HCT116 (cell line): ENCODE measurements around the gene GPANK1. TPM values are rescaled to one million over a fixed set of nuclear protein-coding genes. Genes with fewer than 3 reads are reported as not detected.

Experiments
- ATAC-seq: fragments of 200-7000 bp; cut with Tn5 transposase; 2 replicates; pipeline ENCODE4 v1.9.1; 2020; ENCODE audit warnings: mild to moderate bottlenecking, moderate library complexity
- BruUV-seq: library from RNA; stranded (reverse); fragments of 400-500 nt; replicated peaks from 2 replicates; lab custom pipeline; 2021; lab: Mats Ljungman, UMichigan
- CTCF ChIA-PET: fragments of 300-600 bp; sonication (Branson Sonifier 250); formaldehyde crosslinking; loops from one replicate; lab custom pipeline; 2021; ENCODE audit warnings: antibody characterized with exemption; lab: Charles Lee
- POLR2A ChIA-PET: fragments of 300-600, 350-600 bp; sonication (Branson Sonifier 250); formaldehyde crosslinking; loops from one replicate; lab custom pipeline; 2021; ENCODE audit warnings: antibody characterized with exemption; lab: Charles Lee
- RAD21 ChIA-PET, 2 experiments: fragments of 300-600 bp; sonication (Branson Sonifier 250); formaldehyde crosslinking; loops; one replicate each; lab custom pipeline; 2023; ENCODE audit warnings: low total read pairs in 2 of 2; ENCODE audit not compliant: uncharacterized antibody in 2 of 2, unreplicated experiment in 2 of 2, low non-redundant PET in 1 of 2; lab: Charles Lee
- DNase-seq: peaks from one replicate; pipeline ENCODE4 v3.0.0-alpha.2; 2010; ENCODE audit warnings: low read depth, low spot score
- H2AFZ ChIP-seq: fragments of 200-600 bp; shearing (Covaris generic), sonication (generic); 2 replicates; pipeline ENCODE4 v1.6.1; 2017; ENCODE audit warnings: low read depth, mixed run types, mixed read lengths, antibody characterized with exemption, low read length; ENCODE audit not compliant: poor library complexity, severe bottlenecking
- H3K27ac ChIP-seq: 2 replicates; pipeline ENCODE4 v1.5.1; 2012; ENCODE audit warnings: low read depth, low read length
- H3K27me3 ChIP-seq: fragments of 200-600 bp; sonication (generic); 2 replicates; pipeline ENCODE4 v1.6.1; 2016; ENCODE audit warnings: mixed run types, low read length, mixed read lengths; ENCODE audit not compliant: insufficient read depth
- H3K36me3 ChIP-seq, 2 experiments: fragments of 200-500 bp in 1 of 2; fragments of 200-600 bp in 1 of 2; sonication (Bioruptor generic) in 1 of 2; sonication (generic) in 1 of 2; 2 replicates each; pipeline versions ENCODE4 v1.5.1 to v1.6.1; 2014 to 2016; ENCODE audit warnings: low read length in 2 of 2, inconsistent platforms in 1 of 2, mixed read lengths in 1 of 2, mixed run types in 1 of 2; ENCODE audit not compliant: insufficient read depth in 2 of 2, control insufficient read depth in 1 of 2
- H3K4me1 ChIP-seq, 2 experiments: fragments of 200-600 bp in 1 of 2; sonication (generic) in 1 of 2; 2 replicates each; pipeline versions ENCODE4 v1.5.1 to v1.6.1; 2012 to 2017; ENCODE audit warnings: low read length in 2 of 2, inconsistent platforms in 1 of 2, mild to moderate bottlenecking in 1 of 2, mixed read lengths in 1 of 2, mixed run types in 1 of 2, moderate library complexity in 1 of 2; ENCODE audit not compliant: insufficient read depth in 2 of 2, control insufficient read depth in 1 of 2
- H3K4me2 ChIP-seq: fragments of 200-600 bp; sonication (generic); 2 replicates; pipeline ENCODE4 v1.6.1; 2017; ENCODE audit warnings: mixed run types, low read length, mixed read lengths
- H3K4me3 ChIP-seq, 2 experiments: fragments of 200-600 bp in 1 of 2; sonication (generic) in 1 of 2; replicated peaks in 1 of 2; 2 replicates each; pipeline ENCODE4 v1.5.1; 2011 to 2016; ENCODE audit warnings: low read length in 2 of 2, control low read depth in 1 of 2, low read depth in 1 of 2, mild to moderate bottlenecking in 1 of 2, mixed read lengths in 1 of 2, mixed run types in 1 of 2
- H3K79me2 ChIP-seq: fragments of 200-600 bp; sonication (generic); 2 replicates; pipeline ENCODE4 v1.6.1; 2017; ENCODE audit warnings: mild to moderate bottlenecking, mixed run types, low read length, moderate library complexity, mixed read lengths; ENCODE audit not compliant: insufficient read depth
- H3K9ac ChIP-seq: fragments of 200-600 bp; sonication (generic); 2 replicates; pipeline ENCODE4 v1.6.1; 2016; ENCODE audit warnings: low read length, mixed read lengths
- H3K9me2 ChIP-seq: fragments of 200-600 bp; sonication (generic), shearing (Covaris generic); 2 replicates; pipeline ENCODE4 v1.6.1; 2017; ENCODE audit warnings: mixed run types, mild to moderate bottlenecking, moderate library complexity; ENCODE audit not compliant: insufficient read depth
- H3K9me3 ChIP-seq, 2 experiments: fragments of 200-500 bp in 1 of 2; fragments of 200-600 bp in 1 of 2; sonication (Bioruptor generic) in 1 of 2; sonication (generic) in 1 of 2; 2 replicates each; pipeline ENCODE4 v1.6.1; 2014 to 2017; ENCODE audit warnings: low read length in 2 of 2, mixed read lengths in 2 of 2, inconsistent platforms in 1 of 2, low read depth in 1 of 2, mild to moderate bottlenecking in 1 of 2, mixed run types in 1 of 2, moderate library complexity in 1 of 2; ENCODE audit not compliant: control insufficient read depth in 1 of 2, insufficient read depth in 1 of 2
- H4K20me1 ChIP-seq: fragments of 200-600 bp; sonication (generic), shearing (Covaris generic); 2 replicates; pipeline ENCODE4 v1.6.1; 2017; ENCODE audit warnings: mixed run types, mild to moderate bottlenecking, moderate library complexity; ENCODE audit not compliant: insufficient read depth
- ATF3 ChIP-seq: IDR thresholded peaks from 2 replicates; pipeline ENCODE4 v1.6.1; 2012
- CEBPB ChIP-seq: IDR thresholded peaks from 2 replicates; pipeline ENCODE4 v1.6.1; 2012; ENCODE audit warnings: low read depth
- ELF1 ChIP-seq: IDR thresholded peaks from 2 replicates; pipeline ENCODE4 v1.6.1; 2012; ENCODE audit warnings: low read depth, borderline replicate concordance
- EZH2 ChIP-seq: fragments of 200-600 bp; sonication (generic); IDR thresholded peaks from 2 replicates; pipeline ENCODE4 v1.6.1; 2017; ENCODE audit warnings: antibody characterized with exemption, mixed run types
- FOSL1 ChIP-seq: IDR thresholded peaks from 2 replicates; pipeline ENCODE4 v1.6.1; 2012; ENCODE audit warnings: low read depth
- JUND ChIP-seq: IDR thresholded peaks from 2 replicates; pipeline ENCODE4 v1.6.1; 2012
- RAD21 ChIP-seq: IDR thresholded peaks from 2 replicates; pipeline ENCODE4 v1.6.1; 2012; ENCODE audit warnings: low read depth, mild to moderate bottlenecking
- SIN3A ChIP-seq: IDR thresholded peaks from 2 replicates; pipeline ENCODE4 v1.6.1; 2012; ENCODE audit warnings: low read depth
- SP1 ChIP-seq: IDR thresholded peaks from 2 replicates; pipeline ENCODE4 v1.6.1; 2012; ENCODE audit warnings: low read depth
- SRF ChIP-seq: IDR thresholded peaks from 2 replicates; pipeline ENCODE4 v1.6.1; 2012; ENCODE audit warnings: low read depth
- YY1 ChIP-seq: IDR thresholded peaks from 2 replicates; pipeline ENCODE4 v1.6.1; 2011; ENCODE audit warnings: low read length, low read depth, moderate library complexity, mild to moderate bottlenecking; ENCODE audit not compliant: insufficient replicate concordance; ENCODE audit errors: extremely low read depth
- ZFX ChIP-seq: fragments of 450-650 bp; IDR thresholded peaks from 2 replicates; pipeline ENCODE4 v1.6.1; 2017
- intact Hi-C: fragments of 100-400 bp; cut with micrococcal nuclease; formaldehyde crosslinking; loops from 2 replicates; pipeline ENCODE4 v1.10.0; 2022
- total RNA-seq: library from RNA; stranded (reverse); gene quantifications from one replicate; pipeline ENCODE4 v1.2.1, GENCODE V29; 2021; ENCODE audit not compliant: unreplicated experiment
- TF ChIP-seq, protein P1 (sequence below), 3 experiments: fragments of 200-600 bp in 1 of 3; sonication (generic) in 1 of 3; IDR thresholded peaks in 2 of 3; conservative IDR thresholded peaks in 1 of 3; 2 replicates each; pipeline ENCODE4 v1.5.1; 2012 to 2017; ENCODE audit warnings: low read depth in 2 of 3, low read length in 2 of 3, antibody characterized with exemption in 1 of 3, borderline replicate concordance in 1 of 3, control low read depth in 1 of 3, mild to moderate bottlenecking in 1 of 3, mixed read lengths in 1 of 3, mixed run types in 1 of 3, moderate library complexity in 1 of 3; ENCODE audit not compliant: insufficient read depth in 1 of 3
- TF ChIP-seq, protein P2 (sequence below): IDR thresholded peaks from 2 replicates; pipeline ENCODE4 v1.6.1; 2012; ENCODE audit warnings: low read depth

Gene GPANK1
- total RNA-seq, 1 experiment from 2014 or later, result 14.8 TPM

DNA sequence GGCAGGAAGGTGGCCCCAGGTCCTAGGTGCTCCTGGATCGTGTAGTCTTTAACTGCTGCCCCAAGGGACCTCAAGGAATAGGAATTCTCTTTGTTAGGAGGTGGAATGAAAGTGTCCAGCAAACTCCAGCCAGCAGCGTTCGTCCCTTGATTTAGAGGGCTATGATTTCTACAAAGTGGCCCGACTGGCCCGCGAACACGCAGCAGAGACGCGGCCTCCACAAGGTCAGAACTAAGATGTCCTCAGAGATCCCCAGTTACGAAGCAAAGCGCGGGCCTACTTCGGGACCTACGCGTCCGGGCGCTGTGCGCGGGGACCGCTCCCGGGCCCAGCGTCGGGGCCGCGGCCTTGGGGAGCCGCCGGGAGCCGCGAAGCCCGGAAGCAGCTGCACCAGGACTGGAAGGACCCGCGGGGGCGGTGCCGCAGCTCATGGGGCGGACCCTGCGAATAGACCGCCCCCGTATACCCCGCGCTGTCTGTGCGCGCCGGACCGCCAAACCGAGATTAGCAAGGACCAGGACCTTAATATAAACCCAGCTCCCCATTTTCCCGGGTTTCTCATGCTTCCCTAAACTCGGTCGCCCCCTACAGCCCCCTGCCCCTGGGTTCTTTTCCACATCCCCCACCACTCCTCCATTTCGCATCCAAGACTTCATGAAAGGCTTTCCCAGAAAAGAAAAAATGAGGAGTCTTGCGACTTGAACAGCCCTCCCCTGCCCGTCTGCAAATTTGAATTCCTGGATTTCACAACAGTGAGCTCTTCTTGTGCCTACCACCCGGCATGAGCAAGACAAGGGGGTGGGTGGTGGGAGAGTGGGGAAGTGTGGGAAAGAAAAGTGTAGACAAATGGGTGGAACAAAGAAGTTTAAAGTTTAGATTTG lies 4.2 kb downstream of the GPANK1 start, which contains the start of gene C6orf47 (continued):
- TF ChIP-seq, protein P1, sequence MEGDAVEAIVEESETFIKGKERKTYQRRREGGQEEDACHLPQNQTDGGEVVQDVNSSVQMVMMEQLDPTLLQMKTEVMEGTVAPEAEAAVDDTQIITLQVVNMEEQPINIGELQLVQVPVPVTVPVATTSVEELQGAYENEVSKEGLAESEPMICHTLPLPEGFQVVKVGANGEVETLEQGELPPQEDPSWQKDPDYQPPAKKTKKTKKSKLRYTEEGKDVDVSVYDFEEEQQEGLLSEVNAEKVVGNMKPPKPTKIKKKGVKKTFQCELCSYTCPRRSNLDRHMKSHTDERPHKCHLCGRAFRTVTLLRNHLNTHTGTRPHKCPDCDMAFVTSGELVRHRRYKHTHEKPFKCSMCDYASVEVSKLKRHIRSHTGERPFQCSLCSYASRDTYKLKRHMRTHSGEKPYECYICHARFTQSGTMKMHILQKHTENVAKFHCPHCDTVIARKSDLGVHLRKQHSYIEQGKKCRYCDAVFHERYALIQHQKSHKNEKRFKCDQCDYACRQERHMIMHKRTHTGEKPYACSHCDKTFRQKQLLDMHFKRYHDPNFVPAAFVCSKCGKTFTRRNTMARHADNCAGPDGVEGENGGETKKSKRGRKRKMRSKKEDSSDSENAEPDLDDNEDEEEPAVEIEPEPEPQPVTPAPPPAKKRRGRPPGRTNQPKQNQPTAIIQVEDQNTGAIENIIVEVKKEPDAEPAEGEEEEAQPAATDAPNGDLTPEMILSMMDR (IDR thresholded peaks at IDR 0.05 in 2 of 3, conservative IDR thresholded peaks at IDR 0.05 in 1 of 3; ENCODE audit: borderline replicate concordance in 1 of 3, insufficient read depth in 1 of 3, low read depth in 2 of 3, low read length in 2 of 3), result no peak
- TF ChIP-seq ZFX, result peak; percentile 90
- no peak for TF ChIP-seq SIN3A
- no peak for TF ChIP-seq FOSL1
- no peak for TF ChIP-seq SP1
- no peak for TF ChIP-seq ATF3
- no peak for TF ChIP-seq CEBPB
- TF ChIP-seq ELF1, result no peak
- TF ChIP-seq RAD21, result no peak
- TF ChIP-seq EZH2, result no peak

DNA sequence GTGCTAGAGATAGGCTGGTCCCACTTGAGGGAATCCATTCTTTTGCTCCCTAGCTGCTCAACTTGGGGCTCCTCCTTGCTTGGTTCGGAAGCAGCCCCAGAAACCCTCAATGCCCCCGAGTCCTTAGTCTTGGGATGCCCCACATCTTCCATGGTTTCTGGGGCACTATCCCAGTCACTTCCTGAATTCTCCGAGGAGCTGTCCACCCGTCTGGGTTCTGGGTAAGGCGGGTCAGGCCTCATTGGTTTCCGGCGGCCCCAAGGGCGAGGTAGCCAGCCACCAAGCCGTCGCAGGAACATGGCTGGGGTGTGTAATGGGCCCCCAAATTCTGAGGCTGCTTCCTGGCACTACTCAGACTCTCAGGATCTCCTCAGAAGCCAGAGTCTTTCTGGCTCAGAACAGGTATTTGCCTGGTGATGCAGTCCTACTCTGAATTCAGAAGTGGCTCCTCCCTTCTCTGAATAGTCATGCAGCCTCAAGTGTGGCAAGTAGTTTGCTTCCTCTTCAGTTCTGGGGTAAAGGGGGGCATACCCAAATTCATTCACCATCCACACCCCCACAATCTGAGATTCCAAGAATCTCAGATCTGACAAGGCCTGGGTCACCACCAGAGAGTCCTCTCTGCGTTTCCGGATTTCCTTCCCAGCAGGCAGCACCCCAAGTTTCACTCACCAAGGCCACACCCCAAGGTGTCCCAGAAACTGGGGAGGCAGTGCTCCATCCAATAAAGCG lies 5.0 kb downstream of the GPANK1 start:
- Histone ChIP-seq H2AFZ (no peak overlapping the region), H3K4me2 (peak overlapping the region; percentile 94), H3K79me2 (peaks cover 39% of the 10 kb centered on the region), H3K27me3 (no peaks in the 10 kb centered on the region), H3K9me3 (no peaks in the 10 kb centered on the region), H3K27ac (peak overlapping the region; percentile 69), H3K9me2 (no peaks in the 10 kb centered on the region), H3K4me1 (peaks cover 18 to 45% of the 10 kb centered on the region in 2 experiments; a peak in 3 of 4 replicates), H3K4me3 (peak overlapping the region; percentile 79 to 87), H3K9ac (peak overlapping the region; percentile 88), H3K36me3 (peaks cover 5 to 17% of the 10 kb centered on the region in 2 experiments; a peak in 3 of 4 replicates), H4K20me1 (no peaks in the 10 kb centered on the region)
- intact Hi-C loops, result loop anchor here (5.0 kb wide), 1 partner anchor 258 kb away; the partner anchor contains the start of gene MICA
- POLR2A ChIA-PET, result interaction anchor here (0.7 to 2.0 kb wide), 6 partner anchors 8 to 118 kb away, joined by 3 to 15 read pairs (median 4); partner anchors contain the start of genes BAG6, LY6G5B, MSH5 and PRRC2A
- RAD21 ChIA-PET, result no interaction called here
- TF ChIP-seq JUND (no peak), SRF (no peak), SP1 (no peak), YY1 (no peak), SIN3A (no peak)
- TF ChIP-seq, protein P2, sequence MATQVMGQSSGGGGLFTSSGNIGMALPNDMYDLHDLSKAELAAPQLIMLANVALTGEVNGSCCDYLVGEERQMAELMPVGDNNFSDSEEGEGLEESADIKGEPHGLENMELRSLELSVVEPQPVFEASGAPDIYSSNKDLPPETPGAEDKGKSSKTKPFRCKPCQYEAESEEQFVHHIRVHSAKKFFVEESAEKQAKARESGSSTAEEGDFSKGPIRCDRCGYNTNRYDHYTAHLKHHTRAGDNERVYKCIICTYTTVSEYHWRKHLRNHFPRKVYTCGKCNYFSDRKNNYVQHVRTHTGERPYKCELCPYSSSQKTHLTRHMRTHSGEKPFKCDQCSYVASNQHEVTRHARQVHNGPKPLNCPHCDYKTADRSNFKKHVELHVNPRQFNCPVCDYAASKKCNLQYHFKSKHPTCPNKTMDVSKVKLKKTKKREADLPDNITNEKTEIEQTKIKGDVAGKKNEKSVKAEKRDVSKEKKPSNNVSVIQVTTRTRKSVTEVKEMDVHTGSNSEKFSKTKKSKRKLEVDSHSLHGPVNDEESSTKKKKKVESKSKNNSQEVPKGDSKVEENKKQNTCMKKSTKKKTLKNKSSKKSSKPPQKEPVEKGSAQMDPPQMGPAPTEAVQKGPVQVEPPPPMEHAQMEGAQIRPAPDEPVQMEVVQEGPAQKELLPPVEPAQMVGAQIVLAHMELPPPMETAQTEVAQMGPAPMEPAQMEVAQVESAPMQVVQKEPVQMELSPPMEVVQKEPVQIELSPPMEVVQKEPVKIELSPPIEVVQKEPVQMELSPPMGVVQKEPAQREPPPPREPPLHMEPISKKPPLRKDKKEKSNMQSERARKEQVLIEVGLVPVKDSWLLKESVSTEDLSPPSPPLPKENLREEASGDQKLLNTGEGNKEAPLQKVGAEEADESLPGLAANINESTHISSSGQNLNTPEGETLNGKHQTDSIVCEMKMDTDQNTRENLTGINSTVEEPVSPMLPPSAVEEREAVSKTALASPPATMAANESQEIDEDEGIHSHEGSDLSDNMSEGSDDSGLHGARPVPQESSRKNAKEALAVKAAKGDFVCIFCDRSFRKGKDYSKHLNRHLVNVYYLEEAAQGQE, result no peak
- CTCF ChIA-PET, result no interaction called here
- ATAC-seq (peak; percentile 2; the same call in 1 of the 2 replicates), DNase-seq (no peak)
- no TSS peak for BruUV-seq
